Liver (tissue), 9 donors: Measurements from ENCODE around the gene UMPS. TPM values are rescaled to one million over a fixed set of nuclear protein-coding genes. Genes with fewer than 3 reads are reported as not detected.

Source experiments
- DNase-seq: peaks from one replicate; pipeline ENCODE4 v3.0.0-alpha.2; 2017; ENCODE audit warnings: low spot score
- H3K27ac ChIP-seq, 2 donors: one replicate each; pipeline ENCODE4 v1.7.0; 2013; ENCODE audit warnings: inconsistent platforms in 2 of 2, low read length in 2 of 2, control low read depth in 1 of 2, low read depth in 1 of 2, mild to moderate bottlenecking in 1 of 2
- H3K27me3 ChIP-seq, 4 donors: one replicate each; pipeline versions ENCODE4 v1.6.1 to v1.7.0; 2013; ENCODE audit warnings: low read length in 3 of 4, inconsistent platforms in 1 of 4, mild to moderate bottlenecking in 1 of 4, moderate library complexity in 1 of 4; ENCODE audit not compliant: control insufficient read depth in 4 of 4, insufficient read depth in 4 of 4
- H3K36me3 ChIP-seq, 4 donors: one replicate each; pipeline versions ENCODE4 v1.6.1 to v1.7.0; 2013; ENCODE audit warnings: low read length in 3 of 4, mild to moderate bottlenecking in 3 of 4, low read depth in 1 of 4, moderate library complexity in 1 of 4; ENCODE audit not compliant: control insufficient read depth in 4 of 4, insufficient read depth in 3 of 4
- H3K4me1 ChIP-seq, 4 donors: one replicate each; pipeline versions ENCODE4 v1.6.1 to v1.7.0; 2013; ENCODE audit warnings: low read length in 3 of 4, mild to moderate bottlenecking in 3 of 4, moderate library complexity in 1 of 4; ENCODE audit not compliant: control insufficient read depth in 4 of 4, insufficient read depth in 4 of 4
- H3K4me3 ChIP-seq, 3 donors: one replicate each; pipeline versions ENCODE4 v1.6.1 to v1.7.0; 2013; ENCODE audit warnings: low read length in 3 of 3, control low read depth in 1 of 3, low read depth in 1 of 3, mild to moderate bottlenecking in 1 of 3
- H3K9ac ChIP-seq, 2 donors: one replicate each; pipeline ENCODE4 v1.7.0; 2013; ENCODE audit warnings: low read length in 2 of 2, mild to moderate bottlenecking in 2 of 2, moderate library complexity in 2 of 2, control low read depth in 1 of 2, low read depth in 1 of 2
- H3K9me3 ChIP-seq, 4 donors: one replicate each; pipeline versions ENCODE4 v1.6.1 to v1.7.0; 2013; ENCODE audit warnings: low read length in 3 of 4; ENCODE audit not compliant: control insufficient read depth in 4 of 4
- ATF3 ChIP-seq: IDR thresholded peaks from 2 replicates; pipeline ENCODE4 v1.6.1; 2016; ENCODE audit warnings: antibody characterized with exemption
- CTCF ChIP-seq: fragments of 150-350 bp; IDR thresholded peaks from 2 replicates; pipeline ENCODE4 v1.5.1; 2017; ENCODE audit warnings: improper control_type of control experiment, low read depth, low read length; ENCODE audit not compliant: missing input control
- EGR1 ChIP-seq, 2 donors: IDR thresholded peaks; 2 replicates each; pipeline ENCODE4 v1.6.1; 2016 to 2018; ENCODE audit warnings: antibody characterized with exemption in 2 of 2, low read depth in 2 of 2
- FOXA1 ChIP-seq: IDR thresholded peaks from 2 replicates; pipeline ENCODE4 v1.6.1; 2016; ENCODE audit warnings: antibody characterized with exemption
- FOXA2 ChIP-seq: IDR thresholded peaks from 2 replicates; pipeline ENCODE4 v1.6.1; 2016; ENCODE audit warnings: antibody characterized with exemption
- GABPA ChIP-seq, 2 donors: IDR thresholded peaks in 1 of 2; conservative IDR thresholded peaks in 1 of 2; 2 replicates each; pipeline ENCODE4 v1.6.1; 2016; ENCODE audit warnings: antibody characterized with exemption in 2 of 2, mild to moderate bottlenecking in 1 of 2, moderate library complexity in 1 of 2
- HNF4A ChIP-seq, 2 donors: conservative IDR thresholded peaks; 2 replicates each; pipeline ENCODE4 v1.6.1; 2016; ENCODE audit warnings: antibody characterized with exemption in 2 of 2, mild to moderate bottlenecking in 2 of 2
- HNF4G ChIP-seq: IDR thresholded peaks from 2 replicates; pipeline ENCODE4 v1.6.1; 2016; ENCODE audit warnings: antibody characterized with exemption
- JUND ChIP-seq, 2 donors: IDR thresholded peaks; 2 replicates each; pipeline ENCODE4 v1.6.1; 2016; ENCODE audit warnings: antibody characterized with exemption in 2 of 2
- MAX ChIP-seq: IDR thresholded peaks from 2 replicates; pipeline ENCODE4 v1.6.1; 2016; ENCODE audit warnings: antibody characterized with exemption
- NR2F2 ChIP-seq: IDR thresholded peaks from 2 replicates; pipeline ENCODE4 v1.6.1; 2016; ENCODE audit warnings: antibody characterized with exemption
- RAD21 ChIP-seq, 2 donors: IDR thresholded peaks; 2 replicates each; pipeline ENCODE4 v1.6.1; 2016; ENCODE audit warnings: antibody characterized with exemption in 2 of 2, mild to moderate bottlenecking in 2 of 2
- REST ChIP-seq: IDR thresholded peaks from 2 replicates; pipeline ENCODE4 v1.6.1; 2016; ENCODE audit warnings: antibody characterized with exemption, mild to moderate bottlenecking
- RXRA ChIP-seq, 2 donors: IDR thresholded peaks; 2 replicates each; pipeline ENCODE4 v1.6.1; 2017 to 2018; ENCODE audit warnings: antibody characterized with exemption in 2 of 2, mild to moderate bottlenecking in 1 of 2
- SP1 ChIP-seq: IDR thresholded peaks from 2 replicates; pipeline ENCODE4 v1.6.1; 2018; ENCODE audit warnings: antibody characterized with exemption, mild to moderate bottlenecking
- TAF1 ChIP-seq: conservative IDR thresholded peaks from 2 replicates; pipeline ENCODE4 v1.6.1; 2016; ENCODE audit warnings: antibody characterized with exemption, mild to moderate bottlenecking
- YY1 ChIP-seq: IDR thresholded peaks from 2 replicates; pipeline ENCODE4 v1.6.1; 2016; ENCODE audit warnings: antibody characterized with exemption, mild to moderate bottlenecking
- ZBTB33 ChIP-seq: IDR thresholded peaks from 2 replicates; pipeline ENCODE4 v1.6.1; 2016; ENCODE audit warnings: antibody characterized with exemption
- WGBS: extraction: QIAGEN DNeasy Blood & Tissue Kit; methylation state at CpG from one replicate; pipeline ENCODE4 v1.1.7; 2013; 5-methylcytosine and 5-hydroxymethylcytosine counted together
- polyA plus RNA-seq, 2 donors: library from polyadenylated mRNA; stranded (reverse) in 1 of 2; unstranded in 1 of 2; fragments of 200-250 nt in 1 of 2; fragments of >200 nt in 1 of 2; fragmentation: Nextera tagmentation in 1 of 2; extraction: Ambion mirVana in 1 of 2; gene quantifications; one replicate each; pipeline versions ENCODE4 v1.2.1 to v1.2.3, GENCODE V29; 2013 to 2015
- total RNA-seq, 2 donors: library from RNA; depleted of rRNA; stranded (reverse); fragments of >200 nt; gene quantifications; one replicate each; pipeline ENCODE4 v1.2.3, GENCODE V29; 2014
- donor health status: healthy.
- donor health status: healthy.
- donor health status: healthy.
- donor health status: healthy.
- donor health status: healthy.

UMPS gene
- total and polyA plus RNA-seq, 4 donors, result 21.3 to 39.4 (median 26.0) TPM

GRCh38 chr3:124700880-124701684 is 29.2 kb upstream of the UMPS start:
- DNase-seq, result peak; percentile 67
- peaks cover 0 to 2% (median under 1%) of the 10 kb centered on the region in 4 donors for H3K36me3 ChIP-seq
- no peaks in the 10 kb centered on the region for H3K27me3 ChIP-seq
- TF ChIP-seq YY1 (peak; percentile 80), SP1 (peak; percentile 90), RAD21 (IDR thresholded peaks at IDR 0.05) (peak; percentile 42 to 44), FOXA1 (peak; percentile 78), ZBTB33 (peak; percentile 86), HNF4A (conservative IDR thresholded peaks at IDR 0.05) (peak; percentile 91 to 98), REST (peak; percentile 91), TAF1 (peak; percentile 35), RXRA (IDR thresholded peaks at IDR 0.05) (peak; percentile 77 to 94), EGR1 (IDR thresholded peaks at IDR 0.05; ENCODE audit: low read depth in 2 of 2) (peak in 1 of 2 donors; percentile 26), ATF3 (peak; percentile 62), GABPA (IDR thresholded peaks at IDR 0.05 in 1 of 2, conservative IDR thresholded peaks at IDR 0.05 in 1 of 2) (peak in 1 of 2 donors; percentile 68), CTCF (no peak), FOXA2 (peak; percentile 84), NR2F2 (no peak), HNF4G (peak; percentile 81), MAX (peak; percentile 82), JUND (IDR thresholded peaks at IDR 0.05) (peak; percentile 31 to 91)
- WGBS, result 51% methylated on average over 15 of the region's 15 CpGs
- peak overlapping the region; percentile 40 to 65 (median 62) for H3K4me3 ChIP-seq
- peaks cover 5 to 30% (median 11%) of the 10 kb centered on the region in 4 donors for H3K4me1 ChIP-seq
- H3K9ac ChIP-seq, result peak overlapping the region; percentile 86 to 97
- H3K27ac ChIP-seq, result peak overlapping the region; percentile 88 to 99
- H3K9me3 ChIP-seq, result no peaks in the 10 kb centered on the region
